Activated CD4-positive, alpha-beta T cell treated with anti-CD3 and anti-CD28 coated beads for 24 hours (primary cell): Measurements from ENCODE around the gene PXMP2.
"Not testable (repeated sequence)": the region's sequence is repeated elsewhere in the genome, so short reads cannot be mapped to it uniquely, and the experiment has no call there.

Experiments used
- DNase-seq, 2 donors: peaks; one replicate each; pipeline ENCODE4 v3.0.0-alpha.2; 2020; ENCODE audit warnings: low read depth in 2 of 2

The PXMP2 gene

GRCh38 chr12:132660052-132660451 lies 27.3 kb upstream of the PXMP2 start:
- no peak for DNase-seq

- DNase-seq = no peak
Observed at GRCh38 chr12:132660996-132661395, 26.4 kb upstream of the PXMP2 start.

- DNase-seq = no peak
Observed at GRCh38 chr12:132661972-132662371, 25.4 kb upstream of the PXMP2 start.

DNA sequence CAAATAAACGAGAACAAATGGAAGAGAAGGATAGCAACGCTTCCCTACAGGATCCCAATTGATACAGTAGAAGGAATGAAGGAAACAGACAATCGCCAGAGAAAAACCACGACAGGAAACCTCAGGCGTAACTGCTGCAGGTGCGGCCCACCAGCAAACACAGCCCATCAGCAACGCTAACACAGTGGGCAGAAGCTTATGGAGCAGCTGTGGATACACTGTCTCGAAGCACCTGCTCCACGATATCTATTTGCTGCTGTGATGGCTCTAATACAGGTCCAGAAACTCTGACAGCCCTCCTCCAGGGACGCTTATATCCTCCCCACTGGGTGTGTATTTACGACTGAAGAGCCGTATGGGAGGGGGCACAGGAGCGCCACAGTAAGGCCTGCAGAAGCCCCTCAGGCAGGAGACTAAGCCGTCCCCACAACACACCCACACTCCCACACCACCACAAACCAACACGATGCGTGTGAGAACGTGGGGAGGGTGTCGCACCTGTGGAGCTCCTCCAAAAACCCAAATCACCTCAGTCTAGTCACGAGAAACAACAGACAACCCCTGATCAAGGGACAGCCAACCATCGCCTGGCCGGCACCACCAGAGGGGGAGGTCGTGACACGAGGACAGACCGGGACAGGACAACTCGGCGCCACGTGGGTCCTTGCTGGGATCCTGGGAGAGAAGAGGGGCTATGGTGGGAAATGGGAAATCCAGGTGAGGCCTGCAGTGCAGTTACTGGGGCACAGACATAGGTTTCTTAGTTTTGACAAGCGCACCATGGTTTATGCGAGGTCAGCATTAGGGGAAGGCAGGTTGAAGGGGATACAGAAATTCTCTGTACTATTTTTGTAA lies 24.3 kb upstream of the PXMP2 start:
- no peak for DNase-seq

GRCh38 chr12:132664206-132665148 lies 22.9 kb upstream of the PXMP2 start:
- no peak for DNase-seq

DNA sequence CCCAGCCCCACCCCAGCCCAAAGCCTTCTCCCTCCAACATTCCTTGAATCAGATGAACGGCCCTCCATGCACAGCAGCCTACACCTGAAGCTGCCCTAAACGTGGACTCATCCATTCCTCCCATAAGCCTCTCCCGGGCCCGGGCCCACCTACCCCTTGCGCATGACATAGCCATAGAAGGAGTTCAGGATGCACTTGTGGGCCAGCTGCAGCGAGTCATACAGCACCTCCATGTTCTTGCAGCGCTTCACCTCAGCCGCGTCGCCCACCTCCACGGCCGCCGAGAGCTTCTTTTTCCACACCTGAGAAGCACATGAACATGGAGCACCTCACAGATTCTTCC lies 22.3 kb upstream of the PXMP2 start:
- DNase-seq = no peak

DNA sequence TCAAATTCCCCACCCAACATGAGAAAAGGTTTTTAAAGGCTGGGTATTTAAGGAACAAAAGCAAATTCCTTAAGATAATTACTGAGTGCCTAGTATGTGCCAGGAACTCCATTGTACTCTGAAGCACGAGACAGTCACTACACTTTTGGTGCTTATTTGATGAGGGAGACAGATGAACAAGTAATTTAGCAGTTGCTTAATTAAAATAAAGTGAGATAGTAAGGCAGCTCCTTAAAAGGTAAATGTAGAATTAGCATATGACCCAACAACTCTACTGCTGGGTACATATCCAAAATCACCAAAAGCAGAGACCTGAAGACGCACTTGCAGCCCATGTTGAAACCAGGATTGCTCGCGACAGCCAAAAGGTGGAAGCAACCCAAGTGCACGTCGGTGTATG lies 21.6 kb upstream of the PXMP2 start:
- no peak for DNase-seq

DNA sequence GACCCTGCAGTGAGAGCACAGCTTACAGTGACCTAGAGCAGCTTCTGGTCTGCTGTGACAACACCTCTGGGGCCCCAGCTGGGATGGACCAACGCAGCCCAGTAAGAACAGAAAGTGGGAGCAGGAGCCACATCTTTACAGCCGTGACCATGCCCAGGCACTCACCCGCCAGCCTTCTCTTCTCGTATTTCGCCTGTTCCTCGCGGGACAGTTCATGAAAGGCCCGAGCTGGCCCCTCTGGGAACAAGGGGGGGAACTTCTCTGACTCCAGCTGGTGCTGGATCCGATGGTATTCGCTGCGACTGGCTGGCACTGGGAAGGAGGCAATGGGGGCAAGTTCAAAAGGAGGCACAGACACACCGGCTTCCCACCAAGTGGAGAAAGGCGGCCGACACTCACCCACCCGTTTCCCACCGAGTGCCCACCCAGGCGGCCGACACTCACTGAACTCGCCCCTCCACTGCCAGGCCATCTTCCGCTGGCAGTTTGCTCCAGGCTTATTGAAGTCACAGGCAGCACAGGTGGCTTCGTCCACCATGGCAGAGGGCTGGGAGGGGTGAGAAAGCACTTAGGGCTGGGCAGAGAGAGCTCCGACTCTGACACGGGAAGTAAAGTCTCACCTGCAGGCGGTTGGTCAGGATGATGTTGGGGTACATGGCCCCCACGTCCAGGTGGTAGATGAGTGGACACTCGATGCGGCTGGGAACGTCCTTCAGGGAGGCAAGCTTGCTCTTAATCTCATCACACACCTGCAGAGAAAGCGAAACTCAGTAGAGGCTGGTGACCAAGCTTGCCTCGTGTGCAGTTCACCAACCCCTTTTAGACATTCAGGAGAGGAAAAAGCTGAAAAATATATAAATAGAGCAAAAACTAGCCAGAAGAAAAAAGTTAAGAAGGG lies 18.9 kb upstream of the PXMP2 start:
- DNase-seq = no peak

DNA sequence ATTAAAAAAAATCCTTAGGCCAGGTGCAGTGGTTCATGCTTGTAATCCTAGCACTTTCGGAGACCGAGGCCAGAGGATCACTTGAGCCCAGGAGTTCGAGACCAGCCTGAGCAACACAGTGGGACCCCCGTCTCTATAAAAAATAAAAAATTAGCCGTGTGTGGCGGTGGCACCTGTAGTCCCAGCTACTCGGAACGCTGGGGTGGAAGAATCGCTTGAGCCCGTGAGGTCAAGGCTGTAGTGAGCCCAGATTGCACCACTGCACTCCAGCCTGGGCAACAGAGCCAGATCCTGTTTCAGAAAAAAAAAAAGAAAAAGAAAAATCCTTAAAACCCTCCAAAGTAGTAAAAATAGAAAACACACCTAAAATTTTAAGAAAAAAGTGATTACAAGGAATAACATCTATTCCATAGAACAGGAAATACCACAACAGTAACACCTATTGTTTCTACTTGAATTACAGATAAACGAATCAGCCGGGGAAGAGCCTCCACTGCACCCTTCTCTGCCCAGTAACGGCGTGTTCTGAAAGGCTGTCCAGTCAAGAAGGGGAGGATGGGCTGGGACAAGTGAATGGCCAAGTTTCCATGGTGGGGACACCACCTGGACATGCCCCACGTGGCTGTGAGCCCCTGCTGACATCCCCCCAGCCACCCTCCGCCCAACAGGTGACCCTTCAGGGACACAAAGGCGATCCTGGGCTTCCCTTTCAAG lies 18.1 kb upstream of the PXMP2 start:
- DNase-seq = no peak

GRCh38 chr12:132672116-132672515 lies 15.3 kb upstream of the PXMP2 start:
- DNase-seq = no peak

DNA sequence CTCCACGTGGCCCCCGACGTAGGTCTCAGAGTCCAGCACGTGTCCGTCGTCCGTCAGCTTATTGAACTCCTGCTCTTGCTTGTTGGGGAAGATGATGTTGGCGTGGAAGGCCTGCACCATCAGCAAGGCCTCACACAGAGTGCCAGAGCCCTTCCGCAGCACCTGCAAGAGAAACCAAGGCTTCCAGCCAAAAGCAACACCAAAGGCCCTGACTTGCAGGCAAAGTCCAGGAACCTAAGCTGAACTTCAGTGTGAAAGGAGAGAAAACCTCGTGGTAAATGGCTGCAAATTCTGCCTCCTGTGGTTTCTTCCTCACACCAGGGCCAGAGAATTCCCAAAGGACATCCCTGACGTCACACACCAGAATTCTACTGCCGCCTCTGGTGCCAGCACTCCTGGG lies 14.7 kb upstream of the PXMP2 start:
- DNase-seq = no peak

- no peak for DNase-seq
Observed at GRCh38 chr12:132673288-132674179, 13.9 kb upstream of the PXMP2 start.

- DNase-seq = no peak
Observed at GRCh38 chr12:132674561-132674960, 12.8 kb upstream of the PXMP2 start.

- no peak for DNase-seq
Observed at GRCh38 chr12:132675757-132676432, 11.5 kb upstream of the PXMP2 start.

DNA sequence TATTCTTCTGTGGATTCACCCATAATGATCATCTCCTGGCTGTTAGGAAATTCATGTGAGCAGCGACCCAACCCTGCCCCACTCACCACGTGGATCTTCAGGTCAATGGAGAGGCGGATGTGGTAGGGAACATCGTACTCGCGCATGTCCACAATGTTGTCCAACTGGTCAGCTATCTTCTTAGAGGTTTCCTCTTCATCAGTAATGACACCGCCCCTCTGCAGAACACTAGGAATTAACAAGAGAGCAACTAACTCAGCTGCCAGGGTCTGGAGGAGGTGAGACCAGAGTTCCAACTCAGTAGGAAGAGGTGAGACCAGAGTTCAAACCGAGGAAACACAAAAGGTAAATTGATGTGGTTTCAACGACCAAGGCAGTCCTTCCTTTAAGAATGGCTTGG lies 9.9 kb upstream of the PXMP2 start:
- DNase-seq = no peak

- DNase-seq = no peak
Observed at GRCh38 chr12:132685400-132685799, 2.0 kb upstream of the PXMP2 start.

DNA sequence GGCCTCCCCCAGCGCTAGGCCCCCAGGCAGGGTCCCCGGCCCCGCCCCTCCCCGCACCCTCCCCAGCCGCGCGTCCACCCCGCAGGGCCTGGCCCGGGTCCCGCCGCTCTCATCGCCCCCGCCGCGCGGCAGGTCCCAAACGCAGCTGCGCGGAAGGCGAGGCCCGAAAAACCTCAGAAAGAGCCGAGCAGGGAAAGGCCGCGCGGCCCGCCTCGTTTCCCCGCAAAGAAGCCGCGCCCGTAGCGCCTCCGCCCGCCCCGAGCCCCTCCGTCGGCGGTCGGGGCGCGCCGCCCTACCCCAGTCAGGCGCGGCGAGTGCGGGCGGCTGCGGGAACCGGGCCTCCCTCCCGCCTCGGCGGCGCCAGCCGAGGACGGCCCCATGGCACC lies 569 bp upstream of the PXMP2 start:
- DNase-seq = no peak

DNA sequence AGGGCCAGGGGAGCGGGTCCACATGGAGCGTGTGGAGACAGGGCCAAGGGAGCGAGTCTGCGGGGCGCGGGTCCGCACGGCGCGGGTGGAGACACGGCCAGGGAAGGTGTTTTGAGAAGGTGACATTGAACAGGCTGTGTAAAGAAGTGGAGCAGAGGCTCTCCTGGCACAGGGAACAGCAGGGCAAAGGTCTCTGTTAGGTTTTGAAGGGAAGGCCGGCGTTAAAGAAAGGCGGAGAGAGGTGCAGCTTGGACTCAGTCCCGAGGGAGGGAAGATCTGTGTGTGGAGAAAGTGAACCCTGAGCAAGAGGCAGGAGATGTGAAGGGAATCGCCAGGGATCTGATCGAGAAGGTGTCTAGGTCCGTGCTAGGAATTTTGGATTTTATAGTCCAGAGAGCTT lies 1.8 kb downstream of the PXMP2 start:
- DNase-seq = no peak

DNA sequence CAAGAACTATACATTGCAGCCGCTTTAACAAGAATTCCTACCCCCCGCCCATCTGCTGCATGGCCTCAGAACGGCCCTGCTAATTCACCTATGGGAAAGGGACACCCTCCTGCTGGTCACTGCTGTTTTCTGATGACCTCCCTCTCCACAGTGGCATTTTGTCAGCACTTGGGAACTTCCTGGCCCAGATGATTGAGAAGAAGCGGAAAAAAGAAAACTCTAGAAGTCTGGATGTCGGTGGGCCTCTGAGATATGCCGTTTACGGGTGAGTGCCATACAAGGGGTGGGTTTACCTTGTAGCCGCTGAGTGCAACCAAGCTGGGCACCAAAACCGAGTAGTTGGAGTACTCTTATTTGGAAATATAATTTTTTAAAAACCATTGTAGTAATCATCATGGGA lies 2.7 kb downstream of the PXMP2 start:
- no peak for DNase-seq

DNA sequence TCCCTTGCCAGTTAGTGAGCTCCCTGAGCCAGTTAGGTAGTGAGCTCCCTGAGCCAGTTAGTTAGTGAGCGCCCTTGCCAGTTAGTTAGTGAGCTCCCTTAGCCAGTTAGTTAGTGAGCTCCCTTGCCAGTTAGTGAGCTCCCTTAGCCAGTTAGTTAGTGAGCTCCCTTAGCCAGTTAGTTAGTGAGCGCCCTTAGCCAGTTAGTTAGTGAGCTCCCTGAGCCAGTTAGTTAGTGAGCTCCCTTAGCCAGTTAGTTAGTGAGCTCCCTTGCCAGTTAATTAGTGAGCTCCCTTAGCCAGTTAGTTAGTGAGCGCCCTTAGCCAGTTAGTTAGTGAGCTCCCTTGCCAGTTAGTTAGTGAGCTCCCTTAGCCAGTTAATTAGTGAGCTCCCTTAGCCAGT lies 4.6 kb downstream of the PXMP2 start:
- DNase-seq = not testable (repeated sequence)
